HL-60/S4 (cell line): Measurements from ENCODE around the gene MAPKAP1.

Experiments used
- in situ Hi-C: fragments of 300-500 bp; cut with MboI; formaldehyde crosslinking; loops from 2 replicates; pipeline ENCODE4 v1.14.3; 2022; ENCODE audit warnings: low sequenced_read_pairs

The MAPKAP1 gene

GRCh38 chr9:125679597-125680189, 27.3 kb downstream of the MAPKAP1 start:
- in situ Hi-C loops = no loop called here

- in situ Hi-C loops = no loop called here
Measured at GRCh38 chr9:125674981-125675973, 31.7 kb downstream of the MAPKAP1 start.

GRCh38 chr9:125672876-125673275, 34.1 kb downstream of the MAPKAP1 start:
- in situ Hi-C loops = no loop called here

GRCh38 chr9:125663127-125663526, 43.9 kb downstream of the MAPKAP1 start:
- in situ Hi-C loops = no loop called here

GRCh38 chr9:125660557-125660956, 46.5 kb downstream of the MAPKAP1 start:
- in situ Hi-C loops = no loop called here

- in situ Hi-C loops = no loop called here
Measured at GRCh38 chr9:125659954-125660353, 47.1 kb downstream of the MAPKAP1 start.

GRCh38 chr9:125659201-125659840, 47.7 kb downstream of the MAPKAP1 start:
- in situ Hi-C loops = no loop called here

GRCh38 chr9:125656560-125656959, 50.4 kb downstream of the MAPKAP1 start:
- in situ Hi-C loops = no loop called here

GRCh38 chr9:125655691-125656410, 51.2 kb downstream of the MAPKAP1 start:
- in situ Hi-C loops = no loop called here

- in situ Hi-C loops = no loop called here
Measured at GRCh38 chr9:125655066-125655633, 51.9 kb downstream of the MAPKAP1 start.

GRCh38 chr9:125654121-125654520, 52.9 kb downstream of the MAPKAP1 start:
- in situ Hi-C loops = no loop called here

- in situ Hi-C loops = no loop called here
Measured at GRCh38 chr9:125653325-125653724, 53.7 kb downstream of the MAPKAP1 start.

GRCh38 chr9:125652759-125653158, 54.2 kb downstream of the MAPKAP1 start:
- in situ Hi-C loops = no loop called here

GRCh38 chr9:125652233-125652594, 54.8 kb downstream of the MAPKAP1 start:
- in situ Hi-C loops = no loop called here

GRCh38 chr9:125651576-125652232, 55.3 kb downstream of the MAPKAP1 start:
- in situ Hi-C loops = no loop called here

GRCh38 chr9:125650271-125650737, 56.7 kb downstream of the MAPKAP1 start:
- in situ Hi-C loops = no loop called here

- in situ Hi-C loops = no loop called here
Measured at GRCh38 chr9:125649826-125650225, 57.2 kb downstream of the MAPKAP1 start.

- in situ Hi-C loops = no loop called here
Measured at GRCh38 chr9:125649315-125649714, 57.7 kb downstream of the MAPKAP1 start.

GRCh38 chr9:125648294-125648693, 58.7 kb downstream of the MAPKAP1 start:
- in situ Hi-C loops = no loop called here

GRCh38 chr9:125646621-125647100, 60.3 kb downstream of the MAPKAP1 start:
- in situ Hi-C loops = no loop called here
